ENCODE data around the gene FMN2.

FMN2 gene

GRCh38 chr1:240046000-240046399 lies 45.7 kb upstream of the FMN2 start (continued):
- no peak for TF ChIP-seq ZSCAN23 (tag by site-specific recombination; IDR thresholded peaks at IDR 0.05)
- no peak for TF ChIP-seq INSM2 (tag by site-specific recombination; IDR thresholded peaks at IDR 0.05)

- H3K27ac ChIP-seq (ENCODE audit: extremely low read depth, low read depth, low read length) = no peak overlapping the region
- no peaks in the 10 kb centered on the region for H3K9me3 ChIP-seq (ENCODE audit: control insufficient read depth, insufficient read depth, low read depth, low read length)
- H3K4me1 ChIP-seq (ENCODE audit: control insufficient read depth, insufficient read depth, low read length) = peaks cover 4% of the 10 kb centered on the region; the same call in 1 of the 2 replicates
- no peaks in the 10 kb centered on the region for H3K36me3 ChIP-seq (ENCODE audit: control insufficient read depth in 2 of 2, insufficient read depth in 1 of 2, low read length in 2 of 2)
- CTCF ChIA-PET = interaction anchor here (0.6 kb wide), 1 partner anchor 72 kb away, joined by 3 read pairs; no protein-coding TSS in a partner anchor
- H3K4me3 ChIP-seq (ENCODE audit: low read depth, low read length) = no peak overlapping the region
- TF ChIP-seq ZEB2 (tag by site-specific recombination; IDR thresholded peaks at IDR 0.05) (no peak), GLI2 (tag by site-specific recombination; IDR thresholded peaks at IDR 0.05; ENCODE audit: borderline replicate concordance, low read depth) (no peak), ZNF202 (tag by site-specific recombination; IDR thresholded peaks at IDR 0.05; ENCODE audit: borderline replicate concordance) (no peak), YY1 (tag by site-specific recombination; IDR thresholded peaks at IDR 0.05) (no peak), ZBTB21 (tag by site-specific recombination; IDR thresholded peaks at IDR 0.05) (no peak), REST (tag by site-specific recombination; IDR thresholded peaks at IDR 0.05) (no peak), ZNF138 (tag by site-specific recombination; IDR thresholded peaks at IDR 0.05; ENCODE audit: borderline replicate concordance) (no peak)
- POLR2A ChIA-PET = no interaction called here
Measured at GRCh38 chr1:240054109-240054701, 37.5 kb upstream of the FMN2 start.

GRCh38 chr1:240055936-240056335 lies 35.7 kb upstream of the FMN2 start:
- Histone ChIP-seq H3K4me3 (ENCODE audit: low read depth, low read length) (no peak overlapping the region), H3K27ac (ENCODE audit: extremely low read depth, low read depth, low read length) (no peak overlapping the region), H3K9me3 (ENCODE audit: control insufficient read depth, insufficient read depth, low read depth, low read length) (no peaks in the 10 kb centered on the region), H3K36me3 (ENCODE audit: control insufficient read depth in 2 of 2, insufficient read depth in 1 of 2, low read length in 2 of 2) (no peaks in the 10 kb centered on the region), H3K4me1 (ENCODE audit: control insufficient read depth, insufficient read depth, low read length) (peaks cover 4% of the 10 kb centered on the region; the same call in 1 of the 2 replicates)
- CTCF ChIA-PET = interaction anchor here (0.6 to 1.4 kb wide), 6 partner anchors 9 to 328 kb away, joined by 3 to 7 read pairs (median 3); no protein-coding TSS in a partner anchor
- TF ChIP-seq MZF1 (tag by site-specific recombination; IDR thresholded peaks at IDR 0.05; ENCODE audit: borderline replicate concordance) = peak; percentile 98; the same call in 1 of the 2 replicates
- TF ChIP-seq ZNF114 (tag by site-specific recombination; IDR thresholded peaks at IDR 0.05) = no peak
- TF ChIP-seq ZNF426 (tag by site-specific recombination; IDR thresholded peaks at IDR 0.05) = no peak
- no peak for TF ChIP-seq ZNF624 (tag by site-specific recombination; IDR thresholded peaks at IDR 0.05)
- POLR2A ChIA-PET = no interaction called here

GRCh38 chr1:240056350-240056749 lies 35.3 kb upstream of the FMN2 start:
- ChIA-PET POLR2A (no interaction called here), CTCF (interaction anchor here (0.6 to 1.4 kb wide), 7 partner anchors 9 to 327 kb away, joined by 3 to 7 read pairs (median 3); no protein-coding TSS in a partner anchor)
- Histone ChIP-seq H3K4me3 (ENCODE audit: low read depth, low read length) (no peak overlapping the region), H3K4me1 (ENCODE audit: control insufficient read depth, insufficient read depth, low read length) (peaks cover 4% of the 10 kb centered on the region; the same call in 1 of the 2 replicates), H3K27ac (ENCODE audit: extremely low read depth, low read depth, low read length) (no peak overlapping the region), H3K36me3 (ENCODE audit: control insufficient read depth in 2 of 2, insufficient read depth in 1 of 2, low read length in 2 of 2) (no peaks in the 10 kb centered on the region), H3K9me3 (ENCODE audit: control insufficient read depth, insufficient read depth, low read depth, low read length) (no peaks in the 10 kb centered on the region)
- TF ChIP-seq ZNF645 (tag by site-specific recombination; IDR thresholded peaks at IDR 0.05) = no peak
- TF ChIP-seq ZNF239 (tag by site-specific recombination; IDR thresholded peaks at IDR 0.05) = no peak
- TF ChIP-seq ZNF670 (tag by site-specific recombination; IDR thresholded peaks at IDR 0.05; ENCODE audit: low read depth) = no peak
- no peak for TF ChIP-seq HOXD13 (CRISPR knock-in tag; IDR thresholded peaks at IDR 0.05; ENCODE audit: borderline replicate concordance)
- no peak for TF ChIP-seq ZNF16 (tag by site-specific recombination; IDR thresholded peaks at IDR 0.05; ENCODE audit: low read depth)
- TF ChIP-seq ZNF707 (tag by site-specific recombination; IDR thresholded peaks at IDR 0.05) = no peak
- TF ChIP-seq ZNF623 (tag by site-specific recombination; IDR thresholded peaks at IDR 0.05) = no peak
- TF ChIP-seq ZNF488 (tag by site-specific recombination; IDR thresholded peaks at IDR 0.05) = no peak
- no peak for TF ChIP-seq ZNF112 (tag by site-specific recombination; IDR thresholded peaks at IDR 0.05)
- TF ChIP-seq ZNF221 (tag by site-specific recombination; IDR thresholded peaks at IDR 0.05; ENCODE audit: borderline replicate concordance) = no peak
- TF ChIP-seq ZNF19 (tag by site-specific recombination; IDR thresholded peaks at IDR 0.05; ENCODE audit: low read depth) = no peak
